Keratinocyte (primary cell): Measurements from ENCODE around the gene FNDC10. TPM values are rescaled to one million over a fixed set of nuclear protein-coding genes. Genes with fewer than 3 reads are reported as not detected.

ENCODE experiments used
- DNase-seq: peaks from one replicate; pipeline ENCODE4 v3.0.0-alpha.2; 2011; ENCODE audit warnings: low read depth, missing footprints, low spot score
- FAIRE-seq: peaks from 2 replicates; lab custom pipeline; 2011; peaks lifted over from hg19 to GRCh38; lab: Jason Lieb, UNC
- H2AFZ ChIP-seq: 2 replicates; pipeline ENCODE4 v1.6.0; 2012; ENCODE audit warnings: low read length, control low read depth, inconsistent platforms; ENCODE audit not compliant: control insufficient read depth
- H3K27ac ChIP-seq: 2 replicates; pipeline ENCODE4 v1.5.1; 2011; ENCODE audit warnings: low read length; ENCODE audit not compliant: control insufficient read depth, insufficient read depth
- H3K27me3 ChIP-seq: 3 replicates; pipeline ENCODE4 v1.6.0; 2011; ENCODE audit warnings: low read length; ENCODE audit not compliant: control insufficient read depth, insufficient read depth; ENCODE audit errors: extremely low read depth
- H3K36me3 ChIP-seq, 2 experiments: 2 replicates in 1 of 2; 3 replicates in 1 of 2; pipeline ENCODE4 v1.5.1; 2011; ENCODE audit warnings: low read length in 2 of 2, mild to moderate bottlenecking in 1 of 2; ENCODE audit not compliant: control insufficient read depth in 2 of 2, insufficient read depth in 2 of 2; ENCODE audit errors: extremely low read depth in 1 of 2
- H3K4me1 ChIP-seq: 3 replicates; pipeline ENCODE4 v1.5.1; 2011; ENCODE audit warnings: low read length; ENCODE audit not compliant: control insufficient read depth, insufficient read depth; ENCODE audit errors: extremely low read depth
- H3K4me2 ChIP-seq: 3 replicates; pipeline ENCODE4 v1.6.0; 2011; ENCODE audit warnings: low read depth, low read length; ENCODE audit not compliant: control insufficient read depth, insufficient read depth; ENCODE audit errors: extremely low read depth
- H3K4me3 ChIP-seq, 3 experiments: fragments of 200-600 bp in 1 of 3; sonication (generic) in 1 of 3; 2 replicates in 2 of 3; 3 replicates in 1 of 3; pipeline ENCODE4 v1.5.1; 2011 to 2016; ENCODE audit warnings: low read length in 3 of 3, mild to moderate bottlenecking in 3 of 3, control low read depth in 2 of 3, inconsistent platforms in 1 of 3, low read depth in 1 of 3, mixed read lengths in 1 of 3, mixed run types in 1 of 3, moderate library complexity in 1 of 3; ENCODE audit not compliant: control insufficient read depth in 2 of 3, insufficient read depth in 2 of 3; ENCODE audit errors: extremely low read depth in 1 of 3
- H3K79me2 ChIP-seq: 2 replicates; pipeline ENCODE4 v1.6.0; 2012; ENCODE audit warnings: low read length; ENCODE audit not compliant: control insufficient read depth, insufficient read depth
- H3K9ac ChIP-seq: 3 replicates; pipeline ENCODE4 v1.6.0; 2011; ENCODE audit warnings: low read length; ENCODE audit not compliant: control insufficient read depth, insufficient read depth; ENCODE audit errors: extremely low read depth
- H3K9me1 ChIP-seq: 3 replicates; pipeline ENCODE4 v1.6.0; 2011; ENCODE audit warnings: low read length; ENCODE audit not compliant: control insufficient read depth, insufficient read depth; ENCODE audit errors: extremely low read depth
- H3K9me3 ChIP-seq: 2 replicates; pipeline ENCODE4 v1.5.1; 2012; ENCODE audit warnings: low read depth, low read length; ENCODE audit not compliant: control insufficient read depth
- H4K20me1 ChIP-seq: 3 replicates; pipeline ENCODE4 v1.6.0; 2011; ENCODE audit warnings: low read length; ENCODE audit not compliant: control insufficient read depth, insufficient read depth; ENCODE audit errors: extremely low read depth
- CTCF ChIP-seq, 3 experiments: IDR thresholded peaks in 1 of 3; conservative IDR thresholded peaks in 1 of 3; optimal IDR thresholded peaks in 1 of 3; 2 replicates in 2 of 3; 3 replicates in 1 of 3; pipeline versions ENCODE3 to v1.5.1; 2011; ENCODE audit warnings: low read length in 3 of 3, mild to moderate bottlenecking in 3 of 3, moderate library complexity in 2 of 3, control low read depth in 1 of 3, inconsistent platforms in 1 of 3; ENCODE audit not compliant: insufficient read depth in 2 of 3; ENCODE audit errors: extremely low read depth in 1 of 3
- EZH2 ChIP-seq: IDR thresholded peaks from one replicate; pipeline ENCODE4 v1.6.1; 2012; ENCODE audit warnings: inconsistent platforms, mild to moderate bottlenecking, low read length, moderate library complexity
- dilution Hi-C: fragments of 300-500 bp; cut with MboI; formaldehyde crosslinking; loops from one replicate; pipeline ENCODE4 v1.7.0; 2020; ENCODE audit warnings: low sequenced_read_pairs; ENCODE audit not compliant: extremely low pct_ligation_motif_present
- polyA plus RNA-seq, 5 experiments: library from polyadenylated mRNA; depleted of rRNA in 3 of 5; stranded (reverse) in 3 of 5; stranded (forward) in 1 of 5; unstranded in 1 of 5; fragments of >200 nt; gene quantifications; 1 replicate in 1 of 5; 2 replicates in 3 of 5; 3 replicates in 1 of 5; pipeline versions ENCODE4 v1.2.1 to v1.2.3, GENCODE V29; 2011 to 2012; ENCODE audit warnings: missing spikeins in 2 of 5, low read depth in 1 of 5, low replicate concordance in 1 of 5

The FNDC10 gene
- polyA plus RNA-seq, 1 donor (not counting 4 experiments of a cell fraction or from before 2014, with no cell fraction given): 1.2 TPM

GRCh38 chr1:1625824-1626206 lies 25.9 kb upstream of the FNDC10 start:
- no peak overlapping the region for H3K4me2 ChIP-seq
- H3K27ac ChIP-seq: no peak overlapping the region
- no peaks in the 10 kb centered on the region for H3K79me2 ChIP-seq
- H3K9ac ChIP-seq: no peak overlapping the region
- peaks cover 18% of the 10 kb centered on the region for H3K4me1 ChIP-seq
- TF ChIP-seq CTCF (optimal IDR thresholded peaks at IDR 0.05 in 1 of 3, IDR thresholded peaks at IDR 0.05 in 1 of 3, conservative IDR thresholded peaks at IDR 0.05 in 1 of 3; ENCODE audit: extremely low read depth in 1 of 3, insufficient read depth in 2 of 3, low read length in 3 of 3): no peak
- TF ChIP-seq EZH2: no peak
- FAIRE-seq (no peak), DNase-seq (no peak)
- no peaks in the 10 kb centered on the region for H4K20me1 ChIP-seq
- no peak overlapping the region for H2AFZ ChIP-seq
- H3K36me3 ChIP-seq: no peaks in the 10 kb centered on the region
- no peaks in the 10 kb centered on the region for H3K9me3 ChIP-seq
- H3K4me3 ChIP-seq: no peak overlapping the region
- dilution Hi-C loops: no loop called here
- H3K9me1 ChIP-seq: no peaks in the 10 kb centered on the region
- H3K27me3 ChIP-seq: no peaks in the 10 kb centered on the region

- no peak overlapping the region for H3K4me3 ChIP-seq
- no peaks in the 10 kb centered on the region for H3K9me1 ChIP-seq
- no peaks in the 10 kb centered on the region for H4K20me1 ChIP-seq
- H3K79me2 ChIP-seq: no peaks in the 10 kb centered on the region
- H3K27ac ChIP-seq: no peak overlapping the region
- no peaks in the 10 kb centered on the region for H3K9me3 ChIP-seq
- H3K4me2 ChIP-seq: no peak overlapping the region
- dilution Hi-C loops: no loop called here
- TF ChIP-seq CTCF (optimal IDR thresholded peaks at IDR 0.05 in 1 of 3, IDR thresholded peaks at IDR 0.05 in 1 of 3, conservative IDR thresholded peaks at IDR 0.05 in 1 of 3; ENCODE audit: extremely low read depth in 1 of 3, insufficient read depth in 2 of 3, low read length in 3 of 3) (no peak), EZH2 (no peak)
- no peaks in the 10 kb centered on the region for H3K36me3 ChIP-seq
- no peak for DNase-seq
- peaks cover 18% of the 10 kb centered on the region for H3K4me1 ChIP-seq
- no peaks in the 10 kb centered on the region for H3K27me3 ChIP-seq
- no peak overlapping the region for H2AFZ ChIP-seq
- H3K9ac ChIP-seq: no peak overlapping the region
- no peak for FAIRE-seq
Observed at GRCh38 chr1:1625404-1625775, 25.5 kb upstream of the FNDC10 start.
